NCI-H187 (cell line): Measurements from ENCODE around the gene RAF1.
"Not testable (repeated sequence)": the region's sequence is repeated elsewhere in the genome, so short reads cannot be mapped to it uniquely, and the experiment has no call there.

Experiments
- DNase-seq, 2 experiments: peaks; one replicate each; lab custom pipeline; 2025; lab: John Stamatoyannopoulos, UW

RAF1 gene

DNA sequence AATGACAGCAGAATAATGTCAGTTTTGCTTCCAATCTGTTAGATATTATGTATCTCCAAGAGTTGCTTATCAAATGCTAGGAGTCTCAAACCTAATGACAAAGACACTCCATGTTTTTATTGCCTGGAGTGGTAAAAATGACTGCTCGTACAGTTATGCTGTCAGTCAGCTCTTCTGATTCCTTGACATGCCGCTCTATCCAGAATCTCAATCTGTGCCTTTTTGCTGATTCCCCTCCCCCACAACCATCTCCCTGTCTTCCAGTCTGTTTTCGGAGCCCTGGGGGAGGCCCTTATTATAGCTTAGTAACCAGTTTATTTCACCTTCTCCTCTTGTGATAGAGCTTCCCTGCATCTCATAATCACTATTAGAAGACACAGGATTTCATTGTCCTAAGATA is 104.4 kb downstream of the RAF1 start:
- no peak for DNase-seq

DNA sequence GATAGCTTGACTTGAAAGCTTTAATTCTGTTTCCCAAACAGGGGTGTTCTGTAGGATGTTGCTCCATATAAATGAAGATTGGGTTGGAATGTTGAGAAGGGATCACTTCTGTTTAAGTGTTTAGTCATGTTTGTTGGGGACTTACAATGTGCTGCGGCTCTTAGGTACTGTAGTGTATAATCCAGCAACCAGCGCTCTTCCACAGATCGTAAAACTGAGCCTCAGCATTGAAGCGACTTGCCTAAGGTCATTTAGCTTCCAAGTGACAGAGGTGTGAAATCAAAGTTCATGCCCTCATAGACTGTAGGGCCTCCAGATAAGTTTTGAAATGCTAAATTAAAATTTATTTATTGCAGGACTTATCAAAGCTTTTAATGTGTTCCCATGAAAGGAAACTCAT is 105.2 kb downstream of the RAF1 start:
- DNase-seq: no peak

DNA sequence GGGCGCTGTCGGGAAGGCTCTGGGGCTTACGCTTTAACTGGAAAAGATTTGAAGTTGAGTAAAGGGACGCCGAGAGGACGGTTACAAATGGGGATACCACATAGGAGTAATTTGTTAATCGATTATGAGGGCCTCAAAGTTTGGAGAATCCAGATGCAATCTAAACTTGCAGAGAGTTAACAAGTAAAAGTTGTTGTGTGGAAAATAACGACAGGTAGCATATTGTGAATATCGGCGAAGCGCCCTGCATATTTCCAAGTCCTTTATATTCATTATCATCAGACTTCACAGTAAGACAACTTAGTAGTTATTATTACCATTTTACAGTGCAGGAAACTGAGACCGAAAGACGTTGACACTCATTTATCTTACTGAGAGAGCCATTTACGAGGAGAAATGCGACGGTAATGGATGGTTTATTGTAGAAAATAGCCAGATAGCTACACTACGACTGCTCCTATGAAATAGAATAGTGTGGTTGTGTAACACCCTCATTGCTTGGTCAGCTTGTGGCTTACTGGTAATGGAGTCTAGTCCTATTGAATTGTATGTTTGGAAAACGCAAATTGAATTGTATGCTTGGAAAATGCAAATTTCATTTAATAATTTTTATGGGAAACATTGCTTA is 106.3 kb downstream of the RAF1 start:
- no peak for DNase-seq

DNA sequence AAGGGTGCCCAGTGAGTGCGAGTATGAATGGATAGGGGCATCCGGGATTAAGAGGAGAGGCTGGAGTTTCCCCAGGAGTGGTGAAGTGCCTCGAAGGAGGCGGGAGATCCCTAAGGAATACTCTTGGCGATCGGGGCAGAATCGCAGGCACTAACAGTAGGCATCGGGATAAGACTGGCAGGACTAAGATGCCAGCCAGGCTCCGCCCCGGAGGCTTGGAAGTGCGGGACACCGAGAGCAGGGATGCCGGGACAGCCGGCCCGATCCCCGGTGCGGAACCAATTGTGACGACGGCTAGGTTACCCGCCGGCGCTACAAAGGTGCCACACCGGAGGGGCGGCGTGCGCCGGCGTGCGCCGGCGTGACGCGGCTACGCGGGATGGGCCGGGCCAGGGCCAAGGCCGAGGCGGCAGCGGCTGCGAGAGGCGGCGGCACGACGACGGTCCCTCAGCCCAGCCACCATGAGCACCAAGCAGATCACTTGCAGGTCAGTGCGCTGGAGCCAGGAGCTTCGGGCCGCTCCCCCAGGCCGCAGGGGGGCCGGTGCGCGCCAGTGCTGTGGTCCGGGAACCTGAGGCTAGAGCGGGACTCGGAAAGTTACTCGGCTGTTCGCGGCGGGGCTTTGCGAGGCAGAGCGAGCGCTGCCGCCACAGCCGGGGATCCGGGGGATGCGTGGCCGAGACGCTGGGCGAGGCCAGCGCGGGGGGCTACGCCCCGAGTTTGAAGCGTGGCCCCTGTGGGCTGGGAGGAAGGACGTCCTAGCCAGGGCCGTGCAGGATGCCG is 107.0 kb downstream of the RAF1 start, which contains the start of gene MKRN2:
TSS of gene MKRN2 (plus strand) at position 398 of the 783 bp plus-strand sequence. CDS start at position 462, 64 bp downstream.
- peak; percentile 49 to 53 for DNase-seq

DNA sequence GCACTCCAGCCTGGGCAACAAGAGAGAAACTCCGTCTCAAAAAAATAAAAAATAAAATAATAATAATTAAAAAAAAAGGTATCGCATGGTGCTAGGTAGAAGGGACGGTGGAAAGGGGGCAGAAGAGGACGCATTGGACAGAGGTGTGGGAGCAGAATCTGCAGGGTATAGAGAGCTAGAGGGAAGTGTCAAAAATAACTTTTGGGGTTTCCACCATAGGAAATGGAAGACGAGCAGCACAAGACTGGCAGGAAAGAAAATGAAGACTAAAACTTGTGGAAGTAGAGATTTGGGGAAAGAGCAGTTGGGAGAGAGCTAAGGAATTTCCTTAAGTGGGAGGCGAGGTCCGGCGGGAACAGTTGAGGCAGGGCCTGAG is 107.6 kb downstream of the RAF1 start:
- DNase-seq: no peak

DNA sequence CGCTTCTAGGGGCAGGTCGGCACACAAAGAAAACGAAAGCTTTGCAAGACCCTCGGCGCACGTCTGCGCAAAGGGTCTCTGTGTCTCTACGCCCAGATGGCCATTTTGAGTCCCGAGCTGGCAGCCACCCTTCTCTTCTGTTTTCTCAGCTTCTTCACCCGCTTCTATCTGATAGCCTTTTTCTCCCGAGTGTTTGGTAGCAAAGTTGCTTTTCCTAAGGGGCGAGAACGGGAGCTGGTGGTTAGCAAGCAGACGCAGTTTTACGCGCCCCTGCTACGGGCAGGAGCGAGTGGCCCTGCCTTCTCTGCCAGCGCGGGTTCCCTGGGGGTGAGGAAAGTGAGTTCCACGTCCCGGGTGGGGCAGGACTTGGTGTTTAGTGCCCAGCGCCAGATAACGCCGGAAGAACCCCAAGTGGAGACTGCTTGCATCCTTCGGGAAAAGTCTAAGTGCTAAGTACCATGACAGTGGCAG is 110.0 kb downstream of the RAF1 start:
- DNase-seq: no peak

DNA sequence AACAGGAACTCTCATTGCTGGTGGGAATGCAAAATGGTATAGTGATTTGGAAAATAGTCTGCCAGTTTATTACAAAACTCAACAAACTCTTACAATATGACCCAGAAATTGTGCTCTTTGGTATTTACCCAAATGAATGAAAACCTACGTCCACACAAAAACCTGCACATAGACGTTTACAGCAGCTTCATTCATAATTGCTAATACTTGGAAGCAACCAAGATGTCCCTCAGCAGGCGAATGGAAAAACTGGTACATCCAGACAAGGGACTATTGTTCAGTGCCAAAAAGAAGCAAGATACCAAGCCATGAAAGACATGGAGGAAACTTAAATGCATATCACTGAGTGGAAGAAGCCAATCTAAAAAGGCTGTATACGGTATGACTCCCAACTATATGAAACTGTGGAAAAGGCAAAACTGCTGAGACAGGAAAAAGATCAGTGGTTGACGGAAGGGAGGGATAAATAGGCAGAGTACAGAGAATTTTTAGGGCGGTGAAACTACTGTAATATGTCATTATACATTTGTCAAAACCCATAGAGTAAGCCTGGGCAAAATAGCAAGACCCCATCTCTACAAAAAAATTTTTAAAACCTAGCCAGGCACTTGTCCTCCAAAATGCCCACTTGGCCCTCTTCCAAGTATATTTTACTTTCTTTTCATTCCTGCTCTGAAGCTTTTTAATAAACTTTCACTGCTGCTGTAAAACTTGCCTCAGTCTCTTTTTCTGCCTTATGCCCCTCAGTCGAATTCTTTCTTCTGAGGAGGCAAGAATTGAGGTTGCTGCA is 113.8 kb downstream of the RAF1 start:
- DNase-seq: no peak

DNA sequence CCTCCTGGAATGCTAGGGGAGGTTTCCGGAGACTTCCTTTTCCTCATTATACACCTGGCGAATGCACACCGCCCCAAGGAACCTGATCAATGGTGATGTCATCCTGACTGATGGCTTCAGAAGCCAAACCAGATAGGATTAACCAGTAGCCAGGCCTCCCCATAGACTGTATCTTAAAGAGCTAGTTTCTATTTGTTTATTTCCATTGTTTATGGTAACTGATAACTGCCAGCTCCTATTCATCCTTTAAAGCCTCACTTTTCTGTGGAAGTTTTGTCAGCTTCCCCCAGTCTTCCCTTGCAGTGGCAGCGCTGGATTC is 118.5 kb downstream of the RAF1 start, which contains the start of gene MKRN2OS:
TSS of gene MKRN2OS (minus strand) at position 27 of the 319 bp plus-strand sequence. CDS start 35 bp downstream, outside the sequence.
- DNase-seq: no peak

DNA sequence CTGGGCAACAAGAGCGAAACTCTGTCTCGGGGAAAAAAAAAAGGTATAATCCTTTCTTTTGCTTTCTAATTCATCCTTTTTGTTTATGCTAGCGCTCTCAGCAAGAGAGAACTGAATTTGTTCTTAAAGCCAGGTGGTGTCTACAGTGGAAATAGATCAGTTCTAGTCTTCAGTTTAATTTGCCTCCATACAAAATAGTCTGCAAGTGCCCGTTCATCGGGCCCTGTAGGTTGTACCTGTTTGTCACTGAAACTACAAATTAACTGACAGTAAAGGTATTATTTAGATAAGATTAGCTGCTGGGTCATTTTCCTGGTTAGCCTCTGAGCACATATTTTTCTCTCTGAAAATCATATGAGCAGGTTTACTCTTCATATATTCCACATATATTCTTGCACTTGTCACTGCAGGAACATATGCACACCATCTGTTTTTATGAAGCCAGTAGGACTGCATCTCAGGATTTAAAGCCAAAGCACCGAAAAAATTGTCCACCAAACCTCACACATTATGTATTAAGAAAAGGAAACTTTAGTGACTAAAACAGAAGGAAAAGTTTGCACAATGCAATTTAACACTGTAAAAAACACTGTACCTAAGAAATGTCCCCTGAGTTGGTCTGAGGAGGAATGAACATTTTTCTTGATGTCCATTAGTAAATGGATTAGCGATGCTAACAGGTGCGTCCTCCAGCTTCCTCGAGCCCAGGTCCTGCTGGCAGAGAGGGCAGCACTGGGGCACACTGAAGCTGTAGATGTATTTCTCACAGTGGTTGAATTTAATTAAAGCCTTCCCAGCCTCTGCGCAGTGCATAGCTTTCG is 119.1 kb downstream of the RAF1 start:
- no peak for DNase-seq

DNA sequence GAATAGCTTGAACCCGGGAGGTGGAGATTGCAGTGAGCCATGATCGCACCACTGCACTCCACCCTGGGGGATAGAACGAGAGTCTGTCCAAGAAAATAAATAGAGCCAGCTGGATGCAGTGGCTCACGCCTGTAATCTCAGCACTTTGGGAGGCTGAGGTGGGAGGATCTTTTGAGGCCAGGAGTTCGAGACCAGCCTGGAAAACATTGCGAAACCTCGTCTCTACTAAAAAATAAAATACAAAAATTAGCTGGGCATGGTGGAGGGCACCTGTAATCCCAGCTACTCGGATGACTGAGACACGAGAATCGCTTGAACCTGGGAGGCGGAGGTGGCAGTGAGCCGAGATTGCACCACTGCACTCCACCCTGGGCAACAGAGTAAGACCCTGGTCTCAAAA is 120.4 kb downstream of the RAF1 start:
- not testable (repeated sequence) for DNase-seq

DNA sequence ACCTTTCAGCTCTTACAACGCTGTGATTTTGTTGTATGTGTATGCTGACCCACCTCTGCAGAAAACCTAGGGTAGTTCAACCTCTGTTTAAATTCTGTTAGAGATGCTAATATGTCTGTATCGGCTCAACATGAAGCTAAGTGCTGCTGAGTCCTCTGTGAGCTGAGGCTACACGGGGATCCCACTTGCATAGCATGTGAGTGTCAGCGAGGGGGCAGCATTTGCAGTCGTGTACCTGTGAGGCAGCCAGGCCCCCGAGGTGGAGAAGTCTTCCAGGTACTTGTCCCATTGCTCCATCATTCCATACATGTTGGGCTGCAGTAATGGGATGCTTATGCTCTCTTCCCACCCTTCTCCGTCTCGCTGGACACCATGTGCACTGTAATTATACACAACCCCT is 122.3 kb downstream of the RAF1 start:
- DNase-seq: no peak

DNA sequence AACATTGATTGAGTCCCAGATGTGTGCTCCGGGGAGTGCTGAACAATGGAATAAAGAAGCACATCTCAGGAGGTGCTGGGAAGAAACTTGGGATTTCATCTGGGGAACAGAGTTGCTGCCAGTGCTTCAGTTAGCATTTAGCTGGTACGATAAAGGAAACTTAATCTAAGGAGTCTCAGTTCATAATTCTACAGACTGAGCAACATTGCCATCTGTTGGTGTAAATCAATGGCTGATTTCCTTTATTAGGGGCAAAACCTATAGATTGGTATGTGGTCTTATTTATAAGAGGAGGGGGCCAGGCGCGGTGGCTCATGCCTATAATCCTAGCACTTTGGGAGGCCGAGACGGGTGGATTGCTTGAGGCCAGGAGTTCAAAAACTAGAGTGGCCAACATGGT is 127.5 kb downstream of the RAF1 start:
- no peak for DNase-seq
